Thoracic aorta (tissue), 2 donors: ENCODE results near the gene MFN2. TPM values are rescaled to one million over a fixed set of nuclear protein-coding genes. Genes with fewer than 3 reads are reported as not detected.

ENCODE experiments used
- ATAC-seq: fragments of 150-250 bp; one replicate; pipeline ENCODE4 v1.8.0; 2017; ENCODE audit warnings: low read depth; ENCODE audit not compliant: insufficient number of reproducible peaks, low FRiP score
- DNase-seq: peaks from one replicate; pipeline ENCODE4 v3.0.0-alpha.2; 2020; ENCODE audit warnings: low spot score
- H3K27ac ChIP-seq, 2 donors: fragments of 200-600 bp; sonication (generic); 1 replicate in 1 of 2; 2 replicates in 1 of 2; pipeline ENCODE4 v1.5.1; 2016; ENCODE audit warnings: mild to moderate bottlenecking in 2 of 2, moderate library complexity in 2 of 2
- H3K27me3 ChIP-seq: fragments of 200-600 bp; sonication (generic); replicated peaks from 2 replicates; pipeline ENCODE4 v1.6.0; 2016; ENCODE audit warnings: mild to moderate bottlenecking; ENCODE audit not compliant: insufficient read depth
- H3K36me3 ChIP-seq: fragments of 200-600 bp; sonication (generic); one replicate; pipeline ENCODE4 v1.5.1; 2016
- H3K4me1 ChIP-seq, 2 donors: fragments of 200-600 bp; sonication (generic); 1 replicate in 1 of 2; 2 replicates in 1 of 2; pipeline versions ENCODE4 v1.5.1 to v1.6.0; 2016; ENCODE audit warnings: low read depth in 2 of 2, mild to moderate bottlenecking in 1 of 2; ENCODE audit not compliant: control insufficient read depth in 1 of 2
- H3K4me3 ChIP-seq: fragments of 200-600 bp; sonication (generic); 2 replicates; pipeline ENCODE4 v1.5.1; 2016; ENCODE audit warnings: mild to moderate bottlenecking
- H3K9me3 ChIP-seq: fragments of 200-600 bp; sonication (generic); 2 replicates; pipeline ENCODE4 v1.5.1; 2016
- total RNA-seq, 2 donors: library from RNA; depleted of rRNA; stranded (reverse); fragments of >200 nt; gene quantifications; one replicate each; pipeline versions ENCODE4 v1.1.0 to v1.2.3, GENCODE V29; 2016
- TF ChIP-seq, protein P1 (sequence below): fragments of 200-600 bp; sonication (generic); IDR thresholded peaks from one replicate; pipeline ENCODE4 v1.5.1; 2019; ENCODE audit warnings: antibody characterized with exemption

Gene MFN2
- total RNA-seq, 2 donors from 2014 or later = 48.7 to 50.1 TPM

DNA sequence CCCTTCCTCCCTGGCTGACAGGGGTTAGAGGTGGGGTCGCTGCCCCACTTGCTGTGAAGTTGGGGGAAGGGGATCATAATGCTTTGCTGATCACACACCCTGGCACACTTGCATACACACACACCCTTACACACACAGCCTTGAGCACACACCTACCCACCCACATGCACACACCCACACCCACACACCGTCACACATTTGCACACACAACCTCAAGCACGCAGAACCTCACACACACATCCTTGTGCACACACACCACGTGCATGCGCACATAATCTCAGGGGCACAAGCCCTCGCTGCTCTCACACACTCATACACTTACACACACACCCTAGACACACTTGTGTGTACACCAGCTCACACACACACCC, 66.5 kb downstream of the MFN2 start:
- Histone ChIP-seq H3K9me3 (no peaks in the 10 kb centered on the region), H3K4me3 (no peak overlapping the region), H3K4me1 (peaks cover 0 to 2% of the 10 kb centered on the region in 2 donors), H3K27ac (no peak overlapping the region), H3K27me3 (no peaks in the 10 kb centered on the region), H3K36me3 (no peaks in the 10 kb centered on the region)
- TF ChIP-seq, protein P1, sequence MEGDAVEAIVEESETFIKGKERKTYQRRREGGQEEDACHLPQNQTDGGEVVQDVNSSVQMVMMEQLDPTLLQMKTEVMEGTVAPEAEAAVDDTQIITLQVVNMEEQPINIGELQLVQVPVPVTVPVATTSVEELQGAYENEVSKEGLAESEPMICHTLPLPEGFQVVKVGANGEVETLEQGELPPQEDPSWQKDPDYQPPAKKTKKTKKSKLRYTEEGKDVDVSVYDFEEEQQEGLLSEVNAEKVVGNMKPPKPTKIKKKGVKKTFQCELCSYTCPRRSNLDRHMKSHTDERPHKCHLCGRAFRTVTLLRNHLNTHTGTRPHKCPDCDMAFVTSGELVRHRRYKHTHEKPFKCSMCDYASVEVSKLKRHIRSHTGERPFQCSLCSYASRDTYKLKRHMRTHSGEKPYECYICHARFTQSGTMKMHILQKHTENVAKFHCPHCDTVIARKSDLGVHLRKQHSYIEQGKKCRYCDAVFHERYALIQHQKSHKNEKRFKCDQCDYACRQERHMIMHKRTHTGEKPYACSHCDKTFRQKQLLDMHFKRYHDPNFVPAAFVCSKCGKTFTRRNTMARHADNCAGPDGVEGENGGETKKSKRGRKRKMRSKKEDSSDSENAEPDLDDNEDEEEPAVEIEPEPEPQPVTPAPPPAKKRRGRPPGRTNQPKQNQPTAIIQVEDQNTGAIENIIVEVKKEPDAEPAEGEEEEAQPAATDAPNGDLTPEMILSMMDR = no peak
- DNase-seq (no peak), ATAC-seq (no peak)

DNA sequence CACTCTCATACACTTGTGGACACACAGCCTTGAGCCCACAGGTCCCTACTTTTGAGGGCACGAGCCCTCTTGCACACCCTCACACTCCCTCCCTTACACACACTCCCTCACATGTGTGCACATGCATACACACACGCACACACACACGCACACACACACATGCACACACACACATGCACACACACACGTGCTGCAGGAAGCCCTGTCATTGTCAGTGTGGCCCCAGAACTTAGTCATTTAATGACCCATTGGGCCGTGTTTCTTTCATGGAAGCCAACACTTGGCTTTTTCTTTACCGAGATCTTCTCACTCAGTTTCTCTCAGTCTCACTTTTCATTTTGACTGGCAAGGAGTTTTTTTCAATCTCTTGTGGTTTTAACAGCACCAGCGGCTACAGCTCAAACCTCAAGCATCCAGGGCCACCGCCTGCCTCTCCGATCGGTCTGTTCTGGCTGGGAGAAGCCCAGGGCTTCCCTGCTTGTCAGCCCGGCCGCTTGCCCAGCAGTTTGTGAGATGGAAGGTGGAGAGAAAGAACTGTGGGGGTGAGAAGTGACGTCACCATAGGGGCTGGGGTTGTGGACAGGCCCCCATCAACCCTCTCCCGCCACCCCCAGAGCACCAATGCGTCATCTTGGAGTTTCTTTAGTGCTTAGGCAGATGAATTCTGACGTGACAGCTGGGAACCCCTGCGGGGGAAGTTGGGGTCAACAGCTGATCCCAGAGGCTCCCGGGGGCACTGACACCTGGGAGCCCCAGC, 67.1 kb downstream of the MFN2 start:
- DNase-seq = no peak
- no peak for ATAC-seq
- no peak overlapping the region for H3K27ac ChIP-seq
- no peaks in the 10 kb centered on the region for H3K36me3 ChIP-seq
- no peaks in the 10 kb centered on the region for H3K9me3 ChIP-seq
- H3K4me3 ChIP-seq = no peak overlapping the region
- H3K4me1 ChIP-seq = peaks cover 2 to 8% of the 10 kb centered on the region in 2 donors
- TF ChIP-seq, protein P1 = no peak
- H3K27me3 ChIP-seq = no peaks in the 10 kb centered on the region

GRCh38 chr1:12048372-12048771, 68.1 kb downstream of the MFN2 start:
- Histone ChIP-seq H3K36me3 (no peaks in the 10 kb centered on the region), H3K4me3 (no peak overlapping the region), H3K4me1 (peaks cover 5 to 19% of the 10 kb centered on the region in 2 donors), H3K27me3 (no peaks in the 10 kb centered on the region), H3K27ac (no peak overlapping the region), H3K9me3 (no peaks in the 10 kb centered on the region)
- no peak for ATAC-seq
- no peak for DNase-seq
- TF ChIP-seq, protein P1 = no peak

DNA sequence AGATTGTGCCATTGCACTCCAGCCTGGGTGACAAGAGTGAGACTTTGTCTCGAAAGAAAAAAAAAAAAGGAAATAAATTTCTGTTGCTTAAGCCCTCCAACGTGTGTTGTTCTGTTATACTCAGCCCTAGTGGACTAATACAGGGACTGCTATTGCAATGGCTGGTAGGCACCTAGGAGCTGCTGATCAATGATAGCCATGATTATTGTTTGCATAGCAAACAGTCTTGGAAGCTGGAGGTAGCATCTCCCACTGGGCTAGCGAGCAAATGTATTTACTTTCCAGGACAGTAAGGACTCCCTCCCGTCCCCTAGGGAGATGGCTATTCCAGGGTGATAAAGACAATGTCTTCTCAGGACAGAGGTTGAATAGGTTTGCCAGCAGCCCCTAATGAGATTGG, 69.4 kb downstream of the MFN2 start:
- DNase-seq = no peak
- Histone ChIP-seq H3K27me3 (no peaks in the 10 kb centered on the region), H3K36me3 (no peaks in the 10 kb centered on the region), H3K9me3 (no peaks in the 10 kb centered on the region), H3K27ac (no peak overlapping the region), H3K4me1 (peaks cover 5 to 23% of the 10 kb centered on the region in 2 donors), H3K4me3 (no peak overlapping the region)
- TF ChIP-seq, protein P1 = no peak
- ATAC-seq = no peak

DNA sequence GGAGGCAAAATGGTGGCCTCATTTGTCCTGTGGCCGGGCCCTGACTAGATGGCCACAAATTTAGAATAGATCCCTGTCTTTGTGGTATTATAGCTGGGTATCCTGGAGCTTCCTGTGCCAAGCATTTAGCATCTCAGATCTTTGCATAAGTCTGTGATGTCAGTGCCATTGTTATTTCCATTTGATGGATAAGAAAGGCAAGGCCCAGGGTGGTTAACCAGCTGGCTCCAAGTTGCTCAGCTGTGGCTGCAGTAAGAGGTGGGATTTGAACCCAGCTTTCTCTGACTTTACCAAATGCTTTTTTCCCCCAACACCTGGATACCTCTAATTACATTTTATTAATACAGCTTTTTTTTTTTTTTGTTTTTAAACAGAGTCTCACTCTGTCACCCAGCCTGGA, 71.1 kb downstream of the MFN2 start:
- Histone ChIP-seq H3K9me3 (no peaks in the 10 kb centered on the region), H3K27me3 (no peaks in the 10 kb centered on the region), H3K4me1 (peaks cover 5 to 23% of the 10 kb centered on the region in 2 donors), H3K27ac (no peak overlapping the region), H3K4me3 (no peak overlapping the region), H3K36me3 (no peaks in the 10 kb centered on the region)
- TF ChIP-seq, protein P1 = no peak
- ATAC-seq (no peak), DNase-seq (no peak)
